Osteoblast (primary cell): ENCODE data around the gene TOX3. TPM values are rescaled to one million over a fixed set of nuclear protein-coding genes. Genes with fewer than 3 reads are reported as not detected.

Experiments
- DNase-seq: peaks from one replicate; pipeline ENCODE4 v3.0.0; 2011; ENCODE audit warnings: low spot score, mixed read lengths; ENCODE audit not compliant: insufficient read length; ENCODE audit errors: missing footprints
- H2AFZ ChIP-seq: 2 replicates; pipeline ENCODE4 v1.6.0; 2011; ENCODE audit warnings: mild to moderate bottlenecking, low read length
- H3K27ac ChIP-seq: 2 replicates; pipeline ENCODE4 v1.5.1; 2011; ENCODE audit warnings: mild to moderate bottlenecking, low read depth, low read length, moderate library complexity
- H3K27me3 ChIP-seq: 2 replicates; pipeline ENCODE4 v1.6.0; 2012; ENCODE audit warnings: mild to moderate bottlenecking, control low read depth, inconsistent platforms, low read length, moderate library complexity; ENCODE audit not compliant: insufficient read depth
- H3K36me3 ChIP-seq: 2 replicates; pipeline ENCODE4 v1.5.1; 2011; ENCODE audit warnings: mild to moderate bottlenecking, low read length, control low read depth, moderate library complexity; ENCODE audit not compliant: insufficient read depth
- H3K4me1 ChIP-seq: 2 replicates; pipeline ENCODE4 v1.5.1; 2011; ENCODE audit warnings: mild to moderate bottlenecking, low read length, control low read depth, moderate library complexity; ENCODE audit not compliant: insufficient read depth
- H3K4me2 ChIP-seq: 2 replicates; pipeline ENCODE4 v1.6.0; 2011; ENCODE audit warnings: mild to moderate bottlenecking, low read length; ENCODE audit not compliant: insufficient read depth
- H3K4me3 ChIP-seq: fragments of 200-600 bp; sonication (generic); 3 replicates; pipeline ENCODE4 v1.5.1; 2012; ENCODE audit warnings: mild to moderate bottlenecking, low read length, inconsistent platforms; ENCODE audit not compliant: insufficient read depth
- H3K79me2 ChIP-seq: 2 replicates; pipeline ENCODE4 v1.6.0; 2012; ENCODE audit warnings: mild to moderate bottlenecking, low read length, control low read depth, inconsistent platforms; ENCODE audit not compliant: insufficient read depth
- H3K9me3 ChIP-seq: 2 replicates; pipeline ENCODE4 v1.5.1; 2011; ENCODE audit warnings: low read depth, low read length, control low read depth
- H4K20me1 ChIP-seq: 2 replicates; pipeline ENCODE4 v1.6.0; 2012; ENCODE audit warnings: mild to moderate bottlenecking, low read length, control low read depth; ENCODE audit not compliant: insufficient read depth
- total RNA-seq: library from RNA; depleted of rRNA; stranded (reverse); fragments of >200 nt; gene quantifications from 2 replicates; pipeline ENCODE4 v1.2.3, GENCODE V29; 2012
- TF ChIP-seq, protein P1 (sequence below): IDR thresholded peaks from 2 replicates; pipeline ENCODE4 v1.5.1; 2011; ENCODE audit warnings: mild to moderate bottlenecking, low read depth, low read length, moderate library complexity; ENCODE audit errors: extremely low read depth

TOX3 gene
- total RNA-seq, 1 donor, result not detected

DNA sequence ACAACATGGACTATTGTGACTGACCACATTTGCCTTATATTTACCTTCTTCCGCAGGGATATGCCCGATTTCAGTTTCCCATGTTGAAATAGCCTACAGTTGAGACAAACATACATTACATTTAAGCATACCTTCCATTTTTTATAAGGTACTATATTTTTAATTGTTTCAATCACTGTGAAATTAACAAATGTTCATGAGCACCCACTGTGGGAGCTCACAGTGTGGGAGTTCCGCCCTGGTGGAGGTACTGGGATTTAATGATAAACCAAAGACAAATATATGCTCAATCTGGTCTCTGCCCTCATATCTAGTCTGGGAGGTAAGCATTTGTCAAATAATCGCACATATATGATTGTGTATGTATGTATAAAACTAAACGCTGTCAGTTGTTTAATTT lies 15.8 kb upstream of the TOX3 start:
- Histone ChIP-seq H3K36me3 (no peaks in the 10 kb centered on the region), H3K79me2 (no peaks in the 10 kb centered on the region), H3K4me3 (no peak overlapping the region), H2AFZ (no peak overlapping the region), H3K9me3 (no peaks in the 10 kb centered on the region), H4K20me1 (no peaks in the 10 kb centered on the region), H3K4me1 (no peaks in the 10 kb centered on the region), H3K27me3 (no peaks in the 10 kb centered on the region), H3K4me2 (no peak overlapping the region), H3K27ac (no peak overlapping the region)
- TF ChIP-seq, protein P1, sequence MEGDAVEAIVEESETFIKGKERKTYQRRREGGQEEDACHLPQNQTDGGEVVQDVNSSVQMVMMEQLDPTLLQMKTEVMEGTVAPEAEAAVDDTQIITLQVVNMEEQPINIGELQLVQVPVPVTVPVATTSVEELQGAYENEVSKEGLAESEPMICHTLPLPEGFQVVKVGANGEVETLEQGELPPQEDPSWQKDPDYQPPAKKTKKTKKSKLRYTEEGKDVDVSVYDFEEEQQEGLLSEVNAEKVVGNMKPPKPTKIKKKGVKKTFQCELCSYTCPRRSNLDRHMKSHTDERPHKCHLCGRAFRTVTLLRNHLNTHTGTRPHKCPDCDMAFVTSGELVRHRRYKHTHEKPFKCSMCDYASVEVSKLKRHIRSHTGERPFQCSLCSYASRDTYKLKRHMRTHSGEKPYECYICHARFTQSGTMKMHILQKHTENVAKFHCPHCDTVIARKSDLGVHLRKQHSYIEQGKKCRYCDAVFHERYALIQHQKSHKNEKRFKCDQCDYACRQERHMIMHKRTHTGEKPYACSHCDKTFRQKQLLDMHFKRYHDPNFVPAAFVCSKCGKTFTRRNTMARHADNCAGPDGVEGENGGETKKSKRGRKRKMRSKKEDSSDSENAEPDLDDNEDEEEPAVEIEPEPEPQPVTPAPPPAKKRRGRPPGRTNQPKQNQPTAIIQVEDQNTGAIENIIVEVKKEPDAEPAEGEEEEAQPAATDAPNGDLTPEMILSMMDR, result no peak
- no peak for DNase-seq

DNA sequence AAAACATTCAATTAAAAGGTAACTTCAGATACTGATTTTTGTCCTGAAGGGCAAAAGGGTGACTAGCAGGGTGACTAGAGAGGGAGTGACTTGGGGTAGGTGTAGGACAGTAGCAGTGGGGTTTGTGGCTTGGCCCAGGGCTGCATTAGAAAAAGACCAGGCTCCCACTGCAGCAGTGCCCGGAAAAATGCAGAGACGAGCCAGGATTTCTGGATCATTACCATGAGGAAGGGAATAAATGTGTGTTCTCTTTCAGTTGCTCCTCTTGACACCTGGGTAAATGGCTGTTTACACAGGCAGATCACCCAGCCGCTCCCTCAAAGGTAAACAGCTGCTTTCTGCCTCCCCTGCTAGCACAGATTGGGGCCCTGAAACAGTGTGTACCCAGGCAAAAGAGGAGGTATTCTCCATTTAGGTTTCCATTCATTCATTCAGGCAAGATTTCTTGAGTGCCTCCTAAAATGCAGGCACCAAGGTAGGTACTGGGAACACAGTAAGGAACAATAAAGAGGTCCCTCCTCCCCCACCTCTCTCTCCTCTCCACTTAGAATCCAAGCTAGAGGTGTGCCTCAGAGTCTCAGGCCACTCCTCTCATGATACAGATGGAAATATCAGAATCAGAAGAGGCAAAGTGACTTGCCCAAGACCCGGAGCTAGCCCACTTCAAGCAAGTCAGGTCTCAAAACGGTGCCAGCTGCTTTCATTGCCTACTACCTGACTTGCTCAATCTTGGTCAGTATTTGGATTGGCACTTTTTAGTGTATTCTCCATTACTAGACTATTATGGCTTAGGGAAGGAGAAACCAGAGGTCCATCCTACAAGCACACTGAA lies 15.2 kb upstream of the TOX3 start:
- H3K27ac ChIP-seq, result no peak overlapping the region
- no peak overlapping the region for H3K4me2 ChIP-seq
- H4K20me1 ChIP-seq, result no peaks in the 10 kb centered on the region
- H3K79me2 ChIP-seq, result no peaks in the 10 kb centered on the region
- H3K4me1 ChIP-seq, result no peaks in the 10 kb centered on the region
- H3K9me3 ChIP-seq, result no peaks in the 10 kb centered on the region
- no peak overlapping the region for H3K4me3 ChIP-seq
- H3K27me3 ChIP-seq, result no peaks in the 10 kb centered on the region
- TF ChIP-seq, protein P1, result no peak
- peak; percentile 42 for DNase-seq
- no peaks in the 10 kb centered on the region for H3K36me3 ChIP-seq
- no peak overlapping the region for H2AFZ ChIP-seq

DNA sequence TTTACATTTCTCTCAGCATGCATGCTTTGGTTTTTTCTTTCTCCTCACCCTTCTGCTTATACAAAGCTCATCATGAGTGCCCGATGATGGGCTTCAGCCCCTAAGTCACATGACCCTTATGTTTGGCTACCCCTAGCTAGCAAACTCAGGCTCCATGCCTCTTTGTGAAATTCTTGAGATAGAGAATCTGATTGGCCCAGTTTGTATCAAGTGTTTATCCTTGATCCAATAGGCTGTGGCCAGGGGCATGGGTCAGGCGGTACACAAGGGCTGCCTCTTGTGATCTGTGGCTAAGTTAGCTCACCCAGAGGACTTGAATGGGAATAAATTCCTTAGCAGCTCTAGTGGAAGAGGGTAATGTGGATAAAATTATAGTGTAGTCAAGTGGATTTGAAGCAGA lies 11.5 kb upstream of the TOX3 start:
- no peaks in the 10 kb centered on the region for H3K36me3 ChIP-seq
- DNase-seq, result no peak
- H3K4me3 ChIP-seq, result no peak overlapping the region
- H3K9me3 ChIP-seq, result no peaks in the 10 kb centered on the region
- TF ChIP-seq, protein P1, result no peak
- H3K4me1 ChIP-seq, result no peaks in the 10 kb centered on the region
- H3K27ac ChIP-seq, result no peak overlapping the region
- H3K4me2 ChIP-seq, result no peak overlapping the region
- no peaks in the 10 kb centered on the region for H3K79me2 ChIP-seq
- no peaks in the 10 kb centered on the region for H4K20me1 ChIP-seq
- no peak overlapping the region for H2AFZ ChIP-seq
- H3K27me3 ChIP-seq, result no peaks in the 10 kb centered on the region

DNA sequence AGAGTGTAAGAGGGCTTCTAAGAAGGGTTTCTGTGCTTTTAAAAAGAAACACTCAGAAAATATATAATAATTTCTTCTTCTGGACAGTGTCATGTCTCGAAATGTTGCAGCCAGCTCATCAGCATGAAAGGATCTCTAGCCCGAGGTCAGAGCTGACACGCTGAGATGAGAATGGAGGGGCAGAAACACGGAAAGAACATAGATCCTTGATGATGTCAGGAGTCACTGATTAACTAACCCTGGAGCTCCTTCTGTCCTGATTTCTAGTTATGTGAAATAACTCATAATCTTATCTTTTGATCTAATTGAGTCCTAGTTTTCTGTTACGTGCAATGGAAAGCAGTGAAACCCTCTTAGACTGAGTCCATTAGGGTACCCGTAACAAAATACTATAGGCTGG lies 10.3 kb upstream of the TOX3 start:
- no peaks in the 10 kb centered on the region for H3K27me3 ChIP-seq
- no peaks in the 10 kb centered on the region for H4K20me1 ChIP-seq
- H3K27ac ChIP-seq, result no peak overlapping the region
- H3K9me3 ChIP-seq, result no peaks in the 10 kb centered on the region
- no peak for DNase-seq
- H3K4me3 ChIP-seq, result no peak overlapping the region
- no peaks in the 10 kb centered on the region for H3K4me1 ChIP-seq
- TF ChIP-seq, protein P1, result no peak
- no peaks in the 10 kb centered on the region for H3K79me2 ChIP-seq
- no peaks in the 10 kb centered on the region for H3K36me3 ChIP-seq
- H2AFZ ChIP-seq, result no peak overlapping the region
- H3K4me2 ChIP-seq, result no peak overlapping the region
